GM04504 (cell line): ENCODE data around the gene TXNDC15.
"Not testable (repeated sequence)": the region's sequence is repeated elsewhere in the genome, so short reads cannot be mapped to it uniquely, and the experiment has no call there.

Experiments used
- DNase-seq: peaks from one replicate; pipeline ENCODE4 v3.0.0-alpha.2; 2012; ENCODE audit warnings: low read depth

TXNDC15 gene

DNA sequence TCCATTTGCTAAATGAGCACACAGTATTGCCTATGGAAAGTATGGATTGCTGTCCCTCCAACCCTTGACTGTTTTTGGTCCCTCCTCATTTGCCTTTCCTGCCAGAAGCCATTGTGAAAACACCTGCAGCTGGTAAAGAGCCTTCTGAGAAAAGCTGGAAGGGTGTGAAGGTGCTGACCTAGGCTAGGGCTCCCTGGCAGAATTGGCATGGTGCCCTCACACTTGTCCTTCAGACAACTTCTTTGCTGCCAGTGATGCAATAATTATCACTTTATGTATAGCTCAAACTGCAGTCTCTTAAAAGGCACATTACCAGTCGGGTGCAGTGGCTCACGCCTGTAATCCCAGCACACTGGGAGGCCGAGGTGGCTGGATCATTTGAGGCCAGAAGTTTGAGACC lies 4.2 kb downstream of the TXNDC15 start:
- no peak for DNase-seq

DNA sequence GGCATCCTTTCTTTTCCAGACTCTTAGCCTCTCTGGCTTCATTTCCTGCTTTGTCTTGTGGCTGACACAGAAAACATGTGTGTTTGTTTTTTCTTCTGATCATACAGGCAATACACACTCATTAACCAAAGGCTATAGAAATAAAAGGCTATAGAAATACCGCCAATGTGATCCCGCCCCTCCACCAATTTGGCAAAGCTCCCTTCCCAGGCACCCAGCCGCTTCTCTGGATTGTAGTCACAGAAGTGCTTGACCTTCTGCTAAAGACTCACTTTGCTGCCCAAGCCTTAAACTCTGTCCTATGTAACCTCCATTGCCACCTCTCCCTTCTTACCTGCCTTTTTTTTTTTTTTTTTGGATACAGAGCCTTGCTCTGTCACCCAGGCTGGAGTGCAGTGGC lies 5.3 kb downstream of the TXNDC15 start:
- DNase-seq, result no peak

DNA sequence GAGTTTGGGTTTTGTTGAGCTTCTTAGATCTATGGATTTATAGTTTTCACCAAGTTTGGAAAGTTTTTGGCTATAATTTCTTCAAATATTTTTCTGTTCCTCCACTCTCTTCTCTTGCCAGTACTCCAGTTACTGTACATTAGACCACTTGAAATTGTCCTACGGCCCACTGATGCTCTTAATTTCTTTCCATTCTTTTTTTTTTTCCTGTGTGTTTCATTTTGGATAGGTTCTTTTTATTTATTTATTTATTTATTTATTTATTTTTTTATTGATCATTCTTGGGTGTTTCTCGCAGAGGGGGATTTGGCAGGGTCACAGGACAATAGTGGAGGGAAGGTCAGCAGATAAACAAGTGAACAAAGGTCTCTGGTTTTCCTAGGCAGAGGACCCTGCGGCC lies 6.8 kb downstream of the TXNDC15 start:
- DNase-seq, result not testable (repeated sequence)

DNA sequence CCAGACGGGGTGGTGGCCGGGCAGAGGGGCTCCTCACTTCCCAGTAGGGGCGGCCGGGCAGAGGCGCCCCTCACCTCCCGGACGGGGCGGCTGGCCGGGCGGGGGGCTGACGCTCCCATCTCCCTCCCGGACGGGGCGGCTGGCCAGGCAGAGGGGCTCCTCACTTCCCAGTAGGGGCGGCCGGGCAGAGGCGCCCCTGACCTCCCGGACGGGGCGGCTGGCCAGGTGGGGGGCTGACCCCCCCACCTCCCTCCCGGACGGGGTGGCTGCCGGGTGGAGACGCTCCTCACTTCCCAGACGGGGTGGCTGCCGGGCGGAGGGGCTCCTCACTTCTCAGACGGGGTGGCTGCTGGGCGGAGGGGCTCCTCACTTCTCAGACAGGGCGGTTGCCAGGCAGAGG lies 7.5 kb downstream of the TXNDC15 start:
- not testable (repeated sequence) for DNase-seq

DNA sequence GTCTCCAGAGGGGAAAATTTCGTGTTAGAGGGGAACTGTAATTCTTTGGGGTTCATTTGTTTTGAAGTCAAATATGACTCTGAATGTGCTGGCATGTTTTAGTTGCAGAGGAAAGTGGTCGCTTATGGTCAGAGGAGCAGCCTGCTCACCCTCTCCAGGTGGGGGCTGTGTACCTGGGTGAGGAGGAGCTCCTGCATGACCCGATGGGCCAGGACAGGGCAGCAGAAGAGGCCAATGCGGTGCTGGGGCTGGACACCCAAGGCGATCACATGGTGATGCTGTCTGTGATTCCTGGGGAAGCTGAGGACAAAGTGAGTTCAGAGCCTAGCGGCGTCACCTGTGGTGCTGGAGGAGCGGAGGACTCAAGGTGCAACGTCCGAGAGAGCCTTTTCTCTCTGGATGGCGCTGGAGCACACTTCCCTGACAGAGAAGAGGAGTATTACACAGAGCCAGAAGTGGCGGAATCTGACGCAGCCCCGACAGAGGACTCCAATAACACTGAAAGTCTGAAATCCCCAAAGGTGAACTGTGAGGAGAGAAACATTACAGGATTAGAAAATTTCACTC lies 13.5 kb downstream of the TXNDC15 start:
- DNase-seq, result no peak

DNA sequence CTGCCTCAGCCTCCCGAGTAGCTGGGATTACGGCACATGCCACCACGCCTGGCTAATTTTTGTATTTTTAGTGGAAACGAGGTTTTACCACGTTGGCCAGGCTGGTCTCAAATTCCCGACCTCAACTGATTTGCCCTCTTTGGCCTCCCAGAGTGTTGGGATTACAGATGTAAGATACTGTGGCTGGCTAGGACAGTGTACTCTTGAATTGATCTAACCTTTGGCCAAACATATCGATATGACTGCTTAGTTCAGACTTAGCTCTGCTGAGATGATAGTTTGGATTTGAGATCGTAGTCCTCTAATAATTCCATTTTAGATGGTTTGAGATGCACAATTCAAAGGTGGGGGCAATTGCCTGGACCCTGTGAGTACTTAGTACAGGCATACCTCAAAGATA lies 15.2 kb downstream of the TXNDC15 start:
- no peak for DNase-seq

DNA sequence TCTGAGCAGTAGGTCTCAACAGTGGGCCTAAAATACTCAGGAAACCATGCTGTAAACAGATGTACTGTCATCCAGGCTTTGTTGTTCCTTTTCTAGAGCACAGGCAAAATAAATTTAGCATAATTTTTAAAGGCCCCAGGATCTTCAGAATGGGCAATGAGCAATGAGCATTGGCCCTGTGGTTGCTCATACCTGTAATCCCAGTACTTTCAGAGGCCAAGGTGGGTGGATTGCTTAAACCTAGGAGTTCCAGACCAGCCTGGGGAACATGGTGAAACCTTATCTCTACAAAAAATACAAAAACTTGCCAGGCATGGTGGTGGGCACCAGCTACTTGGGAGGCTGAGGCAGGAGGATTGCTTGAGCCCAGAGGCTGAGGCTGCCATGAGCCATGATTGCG lies 17.3 kb downstream of the TXNDC15 start:
- DNase-seq, result no peak

DNA sequence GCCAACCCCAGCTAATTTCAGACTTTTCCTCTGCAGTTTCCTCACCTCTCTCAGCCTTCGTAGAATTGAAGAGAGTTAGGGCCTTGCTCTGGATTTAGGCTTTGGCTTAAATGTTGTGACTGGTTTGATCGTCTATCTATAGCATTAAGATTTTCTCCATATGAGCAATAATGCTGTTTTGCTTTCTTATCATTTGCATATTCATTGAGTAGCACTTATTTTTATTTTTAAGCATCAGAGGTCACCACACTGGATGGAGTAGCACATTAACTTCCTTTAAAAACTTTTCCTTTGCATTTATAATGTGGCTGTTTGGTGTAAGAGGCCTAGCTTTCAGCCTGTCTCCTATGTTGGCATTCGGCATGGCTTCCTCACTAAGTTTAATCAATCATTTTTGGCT lies 18.1 kb downstream of the TXNDC15 start:
- DNase-seq, result no peak

DNA sequence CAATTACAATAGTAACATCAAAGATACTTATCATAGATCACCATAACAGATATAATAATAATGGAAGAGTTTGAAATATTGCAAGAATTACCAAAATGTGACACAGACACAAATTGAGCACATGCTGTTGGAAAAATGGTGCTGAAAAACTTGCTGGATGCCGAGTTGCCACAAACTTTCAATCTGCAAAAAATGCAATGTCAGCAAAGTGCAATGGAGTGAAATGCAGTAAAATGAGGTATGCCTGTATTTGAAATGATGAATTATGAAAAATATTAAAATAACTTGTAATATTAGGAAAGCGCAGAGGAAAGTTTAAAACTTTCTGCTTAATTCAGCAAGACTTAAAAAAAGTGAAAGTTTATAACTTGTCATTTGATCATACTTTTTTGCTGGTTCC lies 18.8 kb downstream of the TXNDC15 start:
- DNase-seq, result no peak

DNA sequence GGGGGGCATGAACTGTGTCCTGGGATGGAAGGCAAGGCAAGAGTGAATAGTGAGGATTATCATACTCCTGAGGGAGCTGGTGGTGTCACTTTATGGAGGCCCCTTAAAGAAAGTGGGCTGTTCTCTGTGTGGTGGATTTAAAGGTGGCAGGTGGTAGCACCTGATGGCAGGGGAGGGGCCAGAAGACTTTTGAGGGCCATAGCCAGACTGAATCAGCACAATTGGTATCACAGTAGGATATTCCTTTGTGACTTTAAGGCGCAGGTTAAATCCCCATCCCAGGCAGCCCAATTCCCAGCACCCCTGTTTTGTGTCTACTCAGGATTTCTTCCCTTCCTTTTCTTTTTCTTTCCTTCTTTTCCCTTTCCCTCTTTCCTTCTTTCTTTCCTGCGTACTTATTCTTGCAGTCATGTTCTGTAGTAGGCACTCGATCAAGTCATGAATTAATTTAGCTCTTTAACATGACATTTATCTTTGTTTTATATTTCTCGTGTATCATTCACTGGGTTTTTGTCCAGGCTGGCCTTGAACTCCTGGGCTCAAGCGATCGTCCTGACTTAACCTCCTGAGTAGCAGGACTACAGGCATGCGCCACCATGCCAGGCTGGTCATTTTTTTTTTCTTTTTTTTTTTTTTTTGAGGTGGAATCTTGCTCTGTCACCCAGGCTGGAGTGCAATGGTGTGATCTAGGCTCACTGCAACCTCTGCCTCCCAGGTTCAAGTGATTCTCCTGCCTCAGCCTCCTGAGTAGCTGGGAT lies 19.8 kb downstream of the TXNDC15 start:
- DNase-seq, result no peak

DNA sequence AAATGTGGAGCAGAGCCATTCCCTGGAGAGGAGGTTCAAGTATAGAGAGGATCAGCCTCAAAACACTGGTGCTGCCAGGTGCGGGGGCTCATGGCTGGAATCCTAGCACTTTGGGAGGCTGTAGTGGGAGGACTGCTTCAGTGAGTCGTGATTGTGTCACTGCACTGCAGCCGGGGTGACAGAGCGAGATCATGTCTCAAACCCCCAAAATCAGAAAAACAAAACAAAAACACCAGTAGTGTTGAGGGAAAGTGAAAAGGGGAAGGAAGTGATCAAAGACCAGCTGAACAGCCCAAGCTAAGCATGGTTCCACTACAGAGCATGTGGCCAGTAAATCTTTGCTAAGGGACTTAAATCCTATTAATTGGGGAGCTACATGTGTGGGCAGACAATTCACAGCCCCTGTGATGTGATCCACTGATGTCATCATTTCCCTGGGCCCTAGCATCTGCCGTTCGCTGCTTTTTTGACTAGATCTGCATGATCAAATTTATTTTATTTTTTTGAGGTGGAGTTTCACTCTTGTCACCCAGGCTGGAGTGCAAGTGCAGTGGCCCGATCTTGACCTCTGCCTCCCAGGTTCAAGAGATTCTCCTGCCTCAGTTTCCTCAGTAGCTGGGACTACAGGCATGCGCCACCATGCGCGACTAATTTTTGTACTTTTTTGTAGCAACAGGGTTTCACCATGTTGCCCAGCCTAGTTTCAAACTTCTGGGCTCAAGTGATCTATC lies 28.1 kb downstream of the TXNDC15 start:
- DNase-seq, result no peak

DNA sequence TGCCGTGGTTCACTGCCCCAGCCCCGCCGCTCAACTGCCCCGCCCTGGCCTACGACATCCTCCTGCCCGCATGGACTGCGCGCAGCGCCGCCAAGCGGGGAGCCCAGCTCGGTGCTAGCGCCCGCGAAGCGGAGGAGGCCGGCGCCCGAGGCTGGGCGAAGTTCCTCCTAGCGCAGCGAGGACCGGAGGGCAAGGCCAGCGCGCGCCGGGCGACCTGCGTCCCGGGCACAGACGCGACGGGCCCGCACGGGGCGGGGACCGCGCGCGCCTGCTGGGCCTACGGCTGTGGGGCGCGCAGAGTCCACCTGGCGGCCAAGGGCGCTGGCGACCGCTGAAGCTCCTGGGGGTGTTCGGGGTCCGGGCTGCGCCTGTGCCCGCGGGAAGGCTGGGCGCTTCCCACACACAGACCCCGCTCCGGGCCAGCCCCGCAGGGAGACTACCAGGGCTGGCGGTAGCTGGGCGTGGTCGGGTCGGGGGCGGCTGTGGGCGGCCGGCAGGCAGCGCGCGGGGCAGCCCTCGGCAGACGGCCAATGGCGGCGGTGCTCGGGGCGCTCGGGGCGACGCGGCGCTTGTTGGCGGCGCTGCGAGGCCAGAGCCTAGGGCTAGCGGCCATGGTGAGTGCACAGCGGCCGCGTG lies 30.6 kb downstream of the TXNDC15 start, which contains the start of gene PCBD2:
Gene PCBD2 (plus strand): TSS at position 522 of the 636 bp plus-strand sequence. CDS start 9 bp downstream, at position 531.
- peak; percentile 80 for DNase-seq

DNA sequence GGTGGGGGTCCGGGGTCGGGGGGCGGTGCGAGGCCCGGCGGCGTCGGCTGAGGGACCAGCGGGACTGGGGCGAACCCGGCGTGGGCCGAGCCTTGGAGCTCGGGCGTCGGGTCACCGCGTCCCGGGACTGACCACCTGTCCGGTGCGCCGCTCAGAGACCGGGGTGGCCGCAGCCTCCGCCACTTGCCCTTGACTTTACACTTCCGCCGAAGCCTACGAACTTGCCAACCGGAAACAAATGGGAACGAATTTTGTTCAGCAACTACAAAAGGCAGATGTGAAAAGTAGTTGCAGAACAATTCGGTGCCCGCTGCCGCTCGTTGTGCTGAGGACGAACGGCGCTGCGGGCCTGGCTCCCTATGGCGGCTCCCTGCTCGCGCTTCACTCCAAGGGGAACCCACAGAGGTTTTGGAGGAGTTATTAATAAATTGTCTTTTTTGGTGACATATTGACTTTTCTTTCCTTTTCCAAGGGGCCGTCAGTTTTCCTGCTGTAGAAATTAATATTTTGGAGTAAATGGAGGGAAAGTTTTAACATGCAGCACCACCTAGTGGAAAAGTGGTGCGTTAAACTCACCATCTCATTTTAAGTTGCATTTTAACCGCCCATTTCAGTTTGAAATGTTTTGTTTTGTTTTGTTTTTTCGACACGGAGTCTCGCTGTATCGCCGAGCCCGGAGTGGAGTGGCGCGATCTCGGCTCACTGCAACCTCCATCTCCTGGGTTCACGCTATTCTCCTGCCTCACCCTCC lies 31.2 kb downstream of the TXNDC15 start:
- peak; percentile 24 for DNase-seq

DNA sequence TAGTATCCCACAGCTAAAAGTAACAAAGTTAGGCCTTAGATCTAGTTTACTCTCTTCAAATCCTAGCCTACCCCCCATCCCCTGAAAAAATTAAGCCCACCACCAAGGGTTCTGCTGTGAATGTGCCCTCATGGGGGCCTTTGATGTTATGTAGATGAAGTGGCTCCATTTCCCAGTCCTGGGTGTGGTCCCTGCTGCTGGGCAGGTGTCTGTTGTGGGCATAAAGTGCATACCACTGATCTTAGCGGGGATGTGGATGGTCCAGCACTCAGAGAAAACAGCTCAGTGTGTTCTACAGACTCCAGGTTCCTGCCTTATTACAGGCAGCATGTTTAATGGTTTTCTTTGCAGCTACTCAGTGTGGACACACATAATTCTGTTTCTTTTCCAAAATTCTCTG lies 32.6 kb downstream of the TXNDC15 start:
- DNase-seq, result no peak

DNA sequence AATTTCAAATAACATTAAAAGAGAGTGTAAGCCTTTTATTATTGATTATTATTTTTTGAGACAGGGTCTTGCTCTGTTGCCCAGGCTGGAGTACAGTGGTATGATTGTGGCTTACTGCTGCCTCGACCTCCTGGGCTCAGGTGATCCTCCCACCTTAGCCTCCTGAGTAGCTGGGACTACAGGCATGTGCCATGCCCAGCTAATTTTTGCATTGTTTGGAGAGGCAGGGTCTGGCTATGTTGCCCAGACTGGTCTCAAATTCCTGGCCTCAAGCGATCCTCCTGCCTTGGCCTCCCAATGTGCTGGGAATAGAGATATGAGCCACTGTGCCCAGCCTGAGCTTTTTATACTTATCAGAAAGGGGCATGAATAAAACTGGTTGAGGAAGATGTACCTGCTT lies 36.6 kb downstream of the TXNDC15 start:
- DNase-seq, result not testable (repeated sequence)

DNA sequence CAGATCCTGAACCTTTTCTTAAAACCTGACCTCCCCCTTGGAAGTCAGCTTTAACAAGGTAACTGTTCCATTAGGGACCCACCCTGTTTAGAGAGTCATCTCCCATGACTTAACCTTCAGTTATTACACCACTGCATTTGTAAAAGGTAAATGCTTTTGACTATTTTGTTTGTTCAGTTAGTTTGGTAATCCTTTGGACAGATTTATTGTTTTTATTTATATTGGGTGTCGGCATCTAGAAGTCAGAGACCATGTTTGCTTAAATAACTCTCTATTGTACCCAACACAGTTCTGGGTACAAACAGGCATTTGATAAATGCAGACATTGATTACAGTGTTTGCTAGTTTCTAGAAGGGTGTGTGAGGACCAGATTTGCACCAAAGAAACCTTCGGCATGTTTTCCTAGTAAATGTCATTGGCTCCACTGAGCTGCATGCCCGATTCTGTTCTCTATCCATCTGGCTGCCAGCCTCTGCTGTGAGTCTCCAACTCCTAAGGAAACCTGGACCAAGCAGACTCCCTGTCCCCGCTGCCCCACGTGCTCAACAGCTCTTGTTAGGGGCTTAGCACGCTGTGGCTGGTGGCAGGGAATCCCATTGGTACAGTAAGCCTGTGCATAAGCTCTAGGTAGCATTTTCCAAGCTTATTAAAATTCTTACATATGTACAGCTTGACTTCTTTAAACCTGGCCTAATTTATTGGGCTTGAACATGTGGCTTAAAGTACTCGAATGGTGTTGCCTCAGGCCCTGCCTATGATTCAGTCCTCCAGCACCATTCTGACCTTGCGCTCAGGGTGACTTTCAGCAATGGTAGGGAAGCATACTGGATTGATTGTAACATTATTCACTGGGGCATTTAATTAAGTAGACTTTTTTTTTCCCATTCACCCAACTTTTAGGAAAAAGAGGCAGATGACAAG lies 37.4 kb downstream of the TXNDC15 start:
- peak; percentile 23 for DNase-seq

DNA sequence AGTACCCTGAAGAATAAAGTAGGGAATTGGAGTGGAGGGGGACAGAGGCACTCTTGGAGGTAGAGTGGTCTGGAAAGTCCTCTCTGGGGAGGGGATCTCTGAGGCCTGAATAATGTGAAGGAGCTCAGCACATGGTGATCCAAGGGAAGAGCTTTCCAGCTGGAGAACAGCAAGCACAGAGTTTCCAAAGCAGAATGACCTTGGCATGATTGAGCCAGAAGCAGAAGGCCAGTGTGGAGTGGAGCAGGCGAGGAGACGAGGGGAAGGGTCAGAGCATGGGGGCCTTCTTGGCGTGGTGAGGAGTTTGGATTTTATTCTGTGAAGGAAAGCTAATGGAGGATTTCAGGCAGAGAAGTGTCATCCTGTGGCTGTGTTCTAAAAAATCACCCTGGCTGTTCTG lies 39.1 kb downstream of the TXNDC15 start:
- no peak for DNase-seq

DNA sequence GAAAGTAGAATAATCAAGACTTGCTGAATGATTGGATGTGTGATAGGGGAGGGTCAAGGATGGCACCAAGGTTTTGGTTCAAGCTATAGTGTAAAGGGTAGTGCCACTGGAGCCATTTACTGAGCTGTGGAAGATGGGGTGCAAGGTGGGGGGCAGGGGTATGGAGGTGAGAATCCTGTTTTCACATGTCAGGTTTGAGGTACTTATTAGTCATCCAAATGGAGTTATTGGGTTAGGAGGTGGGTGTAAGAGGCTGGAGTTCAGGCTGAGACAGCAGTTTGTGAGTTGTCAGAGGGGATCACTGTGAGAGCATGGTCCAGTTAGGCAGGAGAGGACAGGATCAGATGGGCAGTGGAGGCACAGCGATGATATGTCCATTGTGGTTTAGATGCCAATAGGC lies 39.6 kb downstream of the TXNDC15 start:
- DNase-seq, result no peak

DNA sequence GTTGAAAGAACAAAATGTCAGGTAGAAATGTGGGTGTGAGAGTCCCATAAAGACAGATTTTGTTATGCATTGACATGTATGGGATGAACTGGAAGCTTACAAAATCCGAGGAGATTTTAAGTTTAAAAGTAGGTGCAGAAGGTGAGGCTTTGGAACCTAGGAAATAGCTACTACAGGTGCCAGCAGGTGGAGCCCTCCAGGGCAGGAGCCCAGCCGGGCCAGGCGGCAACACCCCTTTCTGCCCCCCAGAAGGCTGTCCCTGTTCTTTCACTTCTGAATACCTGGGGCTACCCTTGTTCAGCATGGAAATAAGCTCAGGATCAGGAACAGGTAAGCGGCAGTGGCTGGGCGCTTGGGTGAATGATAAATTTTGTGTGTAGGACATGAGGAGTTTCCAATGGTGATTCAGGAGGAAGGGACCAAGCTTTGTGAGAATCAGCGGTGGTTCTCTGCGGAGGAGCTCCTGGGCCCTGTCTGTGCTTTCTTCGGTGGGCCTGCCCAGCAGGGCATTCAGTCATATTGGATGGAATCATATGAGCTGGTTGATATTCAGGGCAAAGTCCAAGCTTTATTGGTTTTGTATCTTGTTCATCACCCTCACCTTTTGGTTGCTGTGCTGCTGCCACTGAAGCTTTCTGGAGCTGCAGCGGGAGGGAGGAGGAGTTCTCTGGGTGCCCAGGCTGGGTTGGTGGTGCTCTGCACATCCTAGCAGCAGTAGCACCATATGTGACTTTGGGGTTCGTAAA lies 43.1 kb downstream of the TXNDC15 start:
- DNase-seq, result no peak

DNA sequence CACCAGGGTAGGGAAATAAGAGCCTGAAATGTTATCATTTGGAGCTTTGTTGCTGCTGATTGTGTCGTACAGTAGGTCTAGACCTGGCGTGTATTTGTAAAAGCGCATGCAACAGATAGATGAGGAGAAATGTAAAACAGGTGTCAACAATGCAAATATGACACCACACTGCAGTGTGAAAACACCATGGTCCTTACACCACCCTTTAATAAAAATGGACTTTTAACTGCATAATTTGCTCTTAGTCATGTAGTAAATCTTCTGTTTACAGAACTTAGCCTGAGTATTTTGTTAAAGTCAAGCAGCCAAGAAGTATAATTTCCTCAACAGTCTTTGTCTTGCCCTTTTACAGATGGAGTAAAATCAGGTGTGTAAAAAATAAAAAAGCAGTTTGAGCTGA lies 44.7 kb downstream of the TXNDC15 start:
- DNase-seq, result no peak
